Hematopoietic multipotent progenitor cell treated with erythropoietin and hydrocortisone succinate and interleukin-3 and kit ligand, for 17 days (in vitro differentiated cells): ENCODE results near the gene TBC1D9B.

ENCODE experiments used
- DNase-seq: peaks from one replicate; pipeline ENCODE4 v3.0.0-alpha.2; 2015; ENCODE audit warnings: low spot score

TBC1D9B gene

GRCh38 chr5:179906795-179907555 lies 722 bp downstream of the TBC1D9B start:
- no peak for DNase-seq

- DNase-seq: no peak
Measured at GRCh38 chr5:179906294-179906794, 1.4 kb downstream of the TBC1D9B start.

GRCh38 chr5:179905161-179905560 lies 2.5 kb downstream of the TBC1D9B start:
- no peak for DNase-seq

GRCh38 chr5:179904463-179905160 lies 3.1 kb downstream of the TBC1D9B start:
- DNase-seq: no peak

- no peak for DNase-seq
Measured at GRCh38 chr5:179902763-179903158, 4.9 kb downstream of the TBC1D9B start.

- DNase-seq: no peak
Measured at GRCh38 chr5:179901915-179902762, 5.6 kb downstream of the TBC1D9B start.

GRCh38 chr5:179901462-179901861 lies 6.2 kb downstream of the TBC1D9B start:
- no peak for DNase-seq

GRCh38 chr5:179900711-179901110 lies 7.0 kb downstream of the TBC1D9B start:
- DNase-seq: no peak

- DNase-seq: no peak
Measured at GRCh38 chr5:179900206-179900605, 7.5 kb downstream of the TBC1D9B start.

GRCh38 chr5:179895861-179896260 lies 11.8 kb downstream of the TBC1D9B start:
- DNase-seq: no peak

GRCh38 chr5:179893958-179894895 lies 13.5 kb downstream of the TBC1D9B start:
- DNase-seq: no peak

- no peak for DNase-seq
Measured at GRCh38 chr5:179893076-179893957, 14.4 kb downstream of the TBC1D9B start.

- DNase-seq: no peak
Measured at GRCh38 chr5:179892255-179892654, 15.4 kb downstream of the TBC1D9B start.

- DNase-seq: no peak
Measured at GRCh38 chr5:179890751-179891682, 16.7 kb downstream of the TBC1D9B start.

- no peak for DNase-seq
Measured at GRCh38 chr5:179889885-179890284, 17.8 kb downstream of the TBC1D9B start.

- DNase-seq: no peak
Measured at GRCh38 chr5:179887802-179888201, 19.9 kb downstream of the TBC1D9B start.

- DNase-seq: no peak
Measured at GRCh38 chr5:179887095-179887494, 20.6 kb downstream of the TBC1D9B start.

- no peak for DNase-seq
Measured at GRCh38 chr5:179886190-179886911, 21.3 kb downstream of the TBC1D9B start.
